T-cell (primary cell): ENCODE data around the gene PSEN2. TPM values are rescaled to one million over a fixed set of nuclear protein-coding genes. Genes with fewer than 3 reads are reported as not detected.

Experiments used
- ATAC-seq, 4 experiments: fragments of 200-7000 bp in 3 of 4; fragments of 150-1000 bp in 1 of 4; cut with Tn5 transposase; replicated peaks in 1 of 4; 1 replicate in 3 of 4; 2 replicates in 1 of 4; pipeline ENCODE4 v1.10.0; 2021; ENCODE audit warnings: moderate library complexity in 3 of 4, mild to moderate bottlenecking in 2 of 4, moderate number of reproducible peaks in 1 of 4
- CTCF ChIA-PET, 2 donors: fragments of 300-600 bp; sonication (Branson Sonifier 250); formaldehyde crosslinking; loops; one replicate each; lab custom pipeline; 2022; ENCODE audit warnings: antibody characterized with exemption in 2 of 2; lab: Charles Lee
- POLR2A ChIA-PET, 2 donors: fragments of 300-600 bp; sonication (Branson Sonifier 250); formaldehyde crosslinking; loops; one replicate each; lab custom pipeline; 2022; ENCODE audit warnings: antibody characterized with exemption in 2 of 2; lab: Charles Lee
- DNase-seq, 35 experiments: peaks; one replicate each; pipeline versions ENCODE4 v3.0.0 to v3.0.0-alpha.2; 2013 to 2023
- H3K27ac ChIP-seq: one replicate; pipeline ENCODE4 v1.5.1; 2013; ENCODE audit warnings: low read length
- H3K27me3 ChIP-seq, 2 experiments: replicated peaks in 1 of 2; 1 replicate in 1 of 2; 2 replicates in 1 of 2; pipeline versions ENCODE4 v1.6.1 to v1.7.0; 2013; ENCODE audit warnings: low read length in 1 of 2, mixed read lengths in 1 of 2; ENCODE audit not compliant: control insufficient read depth in 2 of 2, insufficient read depth in 2 of 2; ENCODE audit errors: extremely low read depth in 1 of 2
- H3K36me3 ChIP-seq, 2 donors: 1 replicate in 1 of 2; 2 replicates in 1 of 2; pipeline versions ENCODE4 v1.6.1 to v1.7.0; 2013; ENCODE audit warnings: low read length in 1 of 2; ENCODE audit not compliant: control insufficient read depth in 2 of 2, insufficient read depth in 1 of 2; ENCODE audit errors: extremely low read depth in 1 of 2
- H3K4me1 ChIP-seq, 2 experiments: 1 replicate in 1 of 2; 2 replicates in 1 of 2; pipeline versions ENCODE4 v1.6.1 to v1.7.0; 2013; ENCODE audit warnings: low read length in 2 of 2, mixed read lengths in 1 of 2; ENCODE audit not compliant: insufficient read depth in 2 of 2, control insufficient read depth in 1 of 2; ENCODE audit errors: extremely low read depth in 1 of 2
- H3K4me3 ChIP-seq, 2 donors: 1 replicate in 1 of 2; 2 replicates in 1 of 2; pipeline versions ENCODE4 v1.5.1 to v1.7.0; 2013; ENCODE audit warnings: mild to moderate bottlenecking in 2 of 2, low read length in 1 of 2, moderate library complexity in 1 of 2; ENCODE audit not compliant: control insufficient read depth in 1 of 2; ENCODE audit errors: extremely low read depth in 1 of 2
- H3K9me3 ChIP-seq: 2 replicates; pipeline ENCODE4 v1.7.0; 2013
- H3K27ac Mint-ChIP-seq, 2 donors: one replicate each; pipeline ENCODE4 v1.8.0; 2020 to 2021; ENCODE audit warnings: mild to moderate bottlenecking in 2 of 2, mixed read lengths in 2 of 2
- H3K27me3 Mint-ChIP-seq, 2 donors: one replicate each; pipeline ENCODE4 v1.8.0; 2021 to 2022; ENCODE audit warnings: mixed read lengths in 2 of 2
- H3K36me3 Mint-ChIP-seq: one replicate; pipeline ENCODE4 v1.8.0; 2021; ENCODE audit warnings: mixed read lengths
- H3K4me1 Mint-ChIP-seq, 3 donors: one replicate each; pipeline ENCODE4 v1.8.0; 2020 to 2022; ENCODE audit warnings: mixed read lengths in 3 of 3, mild to moderate bottlenecking in 1 of 3
- H3K4me3 Mint-ChIP-seq, 3 donors: one replicate each; pipeline ENCODE4 v1.8.0; 2020 to 2022; ENCODE audit warnings: mild to moderate bottlenecking in 3 of 3, mixed read lengths in 3 of 3, moderate library complexity in 3 of 3
- H3K9me3 Mint-ChIP-seq, 3 donors: one replicate each; pipeline ENCODE4 v1.8.0; 2020 to 2022; ENCODE audit warnings: mixed read lengths in 3 of 3
- WGBS: methylation state at CpG from one replicate; pipeline ENCODE4 v1.1.5; 2013; ENCODE audit warnings: missing lambda C conversion rate; ENCODE audit not compliant: insufficient coverage; 5-methylcytosine and 5-hydroxymethylcytosine counted together
- total RNA-seq, 35 experiments: library from RNA in 6 of 35; stranded (reverse) in 6 of 35; fragments of 120-200 nt in 1 of 35; gene quantifications; one replicate each; pipeline versions ENCODE4 v1.2.1 to v1.2.4 and lab custom pipeline; 2013 to 2026

PSEN2 gene
- total RNA-seq, 5 donors from 2014 or later (not counting 1 experiment from before 2014, with no cell fraction given) = 1.9 to 5.6 (median 4.0) TPM

- WGBS = no CpG with 5 or more reads among the region's 4 CpGs
- CTCF ChIA-PET = no interaction called here
These were observed 31.0 kb downstream of the PSEN2 start for GRCh38 chr1:226901421-226901820.

GRCh38 chr1:226902601-226903000 is 32.2 kb downstream of the PSEN2 start:
- Mint-ChIP-seq H3K36me3 (peaks cover 3% of the 10 kb centered on the region), H3K27ac (no peak overlapping the region), H3K4me3 (no peak overlapping the region), H3K9me3 (no peaks in the 10 kb centered on the region), H3K27me3 (no peaks in the 10 kb centered on the region), H3K4me1 (no peaks in the 10 kb centered on the region)
- Histone ChIP-seq H3K27me3 (no peaks in the 10 kb centered on the region), H3K4me1 (no peaks in the 10 kb centered on the region), H3K9me3 (no peaks in the 10 kb centered on the region), H3K27ac (no peak overlapping the region), H3K4me3 (no peak overlapping the region), H3K36me3 (no peaks in the 10 kb centered on the region)
- 94% methylated on average over 2 of the region's 4 CpGs for WGBS
- no peak for DNase-seq
- POLR2A ChIA-PET = no interaction called here
- ATAC-seq = no peak
- CTCF ChIA-PET = no interaction called here

More at GRCh38 chr1:226901421-226901820, 31.0 kb downstream of the PSEN2 start:
- no peak overlapping the region for H3K27ac ChIP-seq
- no peaks in the 10 kb centered on the region for H3K9me3 ChIP-seq
- H3K27me3 ChIP-seq = no peaks in the 10 kb centered on the region
- H3K36me3 ChIP-seq = no peaks in the 10 kb centered on the region
- Mint-ChIP-seq H3K27ac (no peak overlapping the region), H3K4me1 (no peaks in the 10 kb centered on the region), H3K36me3 (peaks cover 3% of the 10 kb centered on the region), H3K4me3 (no peak overlapping the region), H3K27me3 (no peaks in the 10 kb centered on the region), H3K9me3 (no peaks in the 10 kb centered on the region)
- H3K4me1 ChIP-seq = no peaks in the 10 kb centered on the region
- DNase-seq (no peak), ATAC-seq (no peak)
- H3K4me3 ChIP-seq = no peak overlapping the region
- POLR2A ChIA-PET = interaction anchor here in 1 of 2 donors (0.7 kb wide), 1 partner anchor 388 kb away, joined by 6 read pairs; no protein-coding TSS in a partner anchor

DNA sequence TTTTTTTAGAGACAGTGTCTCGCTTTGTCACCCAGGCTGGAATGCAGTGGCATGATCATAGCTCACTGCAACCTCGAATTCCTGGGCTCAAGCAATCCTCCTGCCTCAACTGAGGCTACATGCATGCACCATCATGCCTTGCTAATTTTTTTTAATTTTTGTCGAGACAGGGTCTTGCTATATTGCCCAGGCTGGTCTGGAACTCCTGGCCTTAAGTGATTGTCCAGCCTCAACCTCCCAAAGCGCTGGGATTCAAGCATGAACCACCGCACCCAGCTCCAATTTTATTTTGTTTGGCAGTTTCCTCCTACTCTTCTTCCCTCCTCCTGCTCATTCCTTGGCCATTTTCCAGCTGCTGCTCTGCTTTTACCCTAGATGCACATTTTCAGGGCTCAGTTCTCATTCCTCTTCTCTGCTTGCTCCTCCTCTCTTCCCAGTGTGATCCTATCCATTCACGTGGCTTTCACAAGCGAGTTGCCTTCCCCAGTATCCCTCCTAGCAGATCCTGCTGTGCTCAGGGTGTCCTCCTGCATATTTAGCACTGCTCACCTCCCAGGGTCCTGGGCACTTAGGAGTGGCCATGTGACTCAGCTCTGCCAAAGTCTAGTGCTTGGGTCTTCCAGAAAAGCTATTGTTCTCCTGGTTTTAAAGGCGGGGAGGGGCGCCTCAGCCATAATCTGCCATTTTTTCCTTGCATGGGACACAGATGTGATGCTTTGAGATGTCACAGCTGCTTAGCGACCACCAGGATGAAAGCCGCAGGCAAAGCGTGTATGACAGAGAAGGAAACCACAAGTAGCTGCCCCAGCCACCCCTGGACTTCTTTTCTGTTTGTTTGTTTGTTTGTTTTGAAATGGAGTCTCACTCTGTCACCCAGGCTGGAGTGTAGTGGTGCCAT is 33.7 kb downstream of the PSEN2 start:
- Histone ChIP-seq H3K27ac (no peak overlapping the region), H3K36me3 (no peaks in the 10 kb centered on the region), H3K4me1 (no peaks in the 10 kb centered on the region), H3K9me3 (no peaks in the 10 kb centered on the region), H3K4me3 (no peak overlapping the region), H3K27me3 (no peaks in the 10 kb centered on the region)
- H3K9me3 Mint-ChIP-seq = no peaks in the 10 kb centered on the region
- 94% methylated on average over 10 of the region's 12 CpGs for WGBS
- ATAC-seq = no peak
- H3K27me3 Mint-ChIP-seq = no peaks in the 10 kb centered on the region
- POLR2A ChIA-PET = no interaction called here
- CTCF ChIA-PET = no interaction called here
- DNase-seq = no peak
- H3K36me3 Mint-ChIP-seq = peaks cover 3% of the 10 kb centered on the region
- no peak overlapping the region for H3K27ac Mint-ChIP-seq
- no peaks in the 10 kb centered on the region for H3K4me1 Mint-ChIP-seq
- H3K4me3 Mint-ChIP-seq = no peak overlapping the region

DNA sequence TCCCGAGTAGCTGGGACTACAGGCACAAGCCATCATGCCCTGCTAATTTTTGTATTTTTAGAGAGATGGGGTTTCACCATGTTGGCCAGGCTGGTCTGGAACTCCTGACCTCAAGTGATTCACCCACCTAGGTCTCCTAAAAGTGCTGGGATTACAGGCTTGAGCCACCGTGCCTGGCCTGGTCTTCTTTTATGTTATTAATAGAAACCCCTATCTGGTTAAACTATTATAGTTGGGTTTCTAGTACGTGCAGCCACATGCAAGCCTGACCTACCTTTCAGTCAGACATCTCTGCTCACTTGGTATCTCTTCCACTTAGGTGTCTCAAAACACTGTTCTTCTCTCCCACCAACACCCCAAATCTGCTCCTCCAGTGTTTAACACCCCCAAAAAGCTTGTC is 34.4 kb downstream of the PSEN2 start:
- no peak overlapping the region for H3K4me3 ChIP-seq
- Mint-ChIP-seq H3K36me3 (no peaks in the 10 kb centered on the region), H3K9me3 (no peaks in the 10 kb centered on the region), H3K4me1 (no peaks in the 10 kb centered on the region), H3K27ac (no peak overlapping the region), H3K27me3 (no peaks in the 10 kb centered on the region), H3K4me3 (no peak overlapping the region)
- no peaks in the 10 kb centered on the region for H3K36me3 ChIP-seq
- ChIA-PET CTCF (no interaction called here), POLR2A (no interaction called here)
- WGBS = no CpG with 5 or more reads among the region's 3 CpGs
- H3K27ac ChIP-seq = no peak overlapping the region
- no peaks in the 10 kb centered on the region for H3K4me1 ChIP-seq
- no peaks in the 10 kb centered on the region for H3K27me3 ChIP-seq
- H3K9me3 ChIP-seq = no peaks in the 10 kb centered on the region
- DNase-seq = no peak
- ATAC-seq = no peak

DNA sequence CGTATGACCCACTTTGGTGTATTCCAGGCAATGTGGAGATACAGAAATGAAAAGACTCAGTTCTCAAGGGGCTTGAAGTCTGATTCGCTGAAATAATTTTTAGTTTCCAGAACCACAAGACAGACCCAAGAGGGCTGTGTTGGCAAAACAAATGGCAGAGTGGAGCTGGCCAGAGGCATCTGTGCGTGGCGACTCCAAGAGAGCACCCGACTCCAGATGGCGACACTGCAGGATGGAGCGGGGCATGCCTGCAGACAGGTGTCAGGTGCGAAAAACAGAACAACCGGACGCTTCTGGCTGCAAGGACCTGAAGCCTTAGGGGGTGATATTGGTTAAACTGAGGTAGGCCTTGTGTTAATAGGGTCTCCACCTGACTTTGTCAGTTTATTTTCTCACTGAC is 38.0 kb downstream of the PSEN2 start:
- Mint-ChIP-seq H3K4me3 (no peak overlapping the region), H3K36me3 (no peaks in the 10 kb centered on the region), H3K4me1 (no peaks in the 10 kb centered on the region), H3K9me3 (no peaks in the 10 kb centered on the region), H3K27ac (no peak overlapping the region), H3K27me3 (no peaks in the 10 kb centered on the region)
- no peak overlapping the region for H3K27ac ChIP-seq
- no peaks in the 10 kb centered on the region for H3K36me3 ChIP-seq
- H3K4me3 ChIP-seq = no peak overlapping the region
- no peaks in the 10 kb centered on the region for H3K9me3 ChIP-seq
- ATAC-seq (no peak), DNase-seq (no peak)
- H3K27me3 ChIP-seq = no peaks in the 10 kb centered on the region
- CTCF ChIA-PET = no interaction called here
- POLR2A ChIA-PET = no interaction called here
- peaks cover 0 to 2% of the 10 kb centered on the region in 2 experiments for H3K4me1 ChIP-seq
- WGBS = 97% methylated on average over 8 of the region's 10 CpGs

DNA sequence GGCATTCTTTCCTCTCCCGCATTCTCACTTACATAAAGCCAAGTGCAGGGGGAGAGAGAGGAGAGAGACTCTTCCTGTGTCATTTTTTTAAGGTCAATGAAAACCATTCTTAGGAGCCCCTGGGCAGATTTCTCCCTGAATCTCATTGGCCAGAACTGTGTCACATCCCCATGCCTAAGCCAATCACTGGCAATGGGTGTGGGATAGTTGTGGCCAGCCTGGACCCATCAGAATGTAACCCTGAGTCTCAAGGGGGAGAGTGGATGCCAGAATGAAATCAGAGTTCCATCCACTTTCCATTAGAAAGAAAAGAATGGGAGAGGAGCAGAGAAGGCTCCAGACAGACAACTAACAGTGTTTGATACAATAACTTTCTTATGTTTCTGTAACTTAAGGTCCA is 38.5 kb downstream of the PSEN2 start:
- Mint-ChIP-seq H3K27ac (no peak overlapping the region), H3K4me3 (no peak overlapping the region), H3K36me3 (no peaks in the 10 kb centered on the region), H3K27me3 (no peaks in the 10 kb centered on the region), H3K4me1 (no peaks in the 10 kb centered on the region), H3K9me3 (no peaks in the 10 kb centered on the region)
- Histone ChIP-seq H3K27ac (no peak overlapping the region), H3K27me3 (no peaks in the 10 kb centered on the region), H3K9me3 (no peaks in the 10 kb centered on the region), H3K4me1 (peaks cover 0 to 2% of the 10 kb centered on the region in 2 experiments), H3K36me3 (no peaks in the 10 kb centered on the region), H3K4me3 (no peak overlapping the region)
- POLR2A ChIA-PET = no interaction called here
- DNase-seq (no peak), ATAC-seq (no peak)
- no CpG with 5 or more reads among the region's 1 CpG for WGBS
- CTCF ChIA-PET = no interaction called here
